GM12878 (cell line): ENCODE data around the gene MICAL3. TPM values are rescaled to one million over a fixed set of nuclear protein-coding genes. Genes with fewer than 3 reads are reported as not detected.

ENCODE experiments used
- ATAC-seq: fragments of 200-7000 bp; cut with Tn5 transposase; 3 replicates; pipeline ENCODE4 v1.9.1; 2020; ENCODE audit warnings: mild to moderate bottlenecking, moderate library complexity
- BruUV-seq: library from RNA; stranded (reverse); fragments of 400-500 nt; replicated peaks from 2 replicates; lab custom pipeline; 2021; lab: Mats Ljungman, UMichigan
- CTCF ChIA-PET: fragments of 300-600 bp; sonication (Branson Sonifier 250); formaldehyde crosslinking; extraction: SDS; loops from one replicate; lab custom pipeline; 2021; ENCODE audit warnings: inconsistent platforms; lab: Yijun Ruan, JAX
- POLR2A ChIA-PET: fragments of 350-600 bp; formaldehyde crosslinking; extraction: SDS; loops from one replicate; lab custom pipeline; 2021; ENCODE audit warnings: inconsistent platforms; lab: Charles Lee
- RAD21 ChIA-PET: fragments of 300-600 bp; sonication (Branson Sonifier 250); formaldehyde crosslinking; loops from one replicate; lab custom pipeline; 2023; ENCODE audit warnings: antibody characterized with exemption; ENCODE audit not compliant: unreplicated experiment; lab: Charles Lee
- SMC1A ChIA-PET: fragments of 300-600 bp; sonication (Branson Sonifier 250); formaldehyde crosslinking; loops from one replicate; lab custom pipeline; 2023; ENCODE audit not compliant: unreplicated experiment, uncharacterized antibody; lab: Charles Lee
- DNase-seq: peaks from one replicate; pipeline ENCODE4 v3.0.0-alpha.2; 2011; ENCODE audit warnings: low read depth, low spot score
- FAIRE-seq: peaks from 3 replicates; lab custom pipeline; 2011; peaks lifted over from hg19 to GRCh38; lab: Jason Lieb, UNC
- H2AFZ ChIP-seq: 2 replicates; pipeline ENCODE4 v1.6.0; 2011; ENCODE audit warnings: low read depth, low read length, control low read depth; ENCODE audit not compliant: control insufficient read depth
- H3K27ac ChIP-seq: 2 replicates; pipeline ENCODE4 v1.5.1; 2011; ENCODE audit warnings: control low read depth; ENCODE audit not compliant: control insufficient read depth, insufficient read depth
- H3K27me3 ChIP-seq, 2 experiments: replicated peaks in 1 of 2; 2 replicates each; pipeline versions ENCODE4 v1.6.0 to v1.6.1; 2011; ENCODE audit warnings: low read length in 1 of 2; ENCODE audit not compliant: control insufficient read depth in 2 of 2, insufficient read depth in 2 of 2
- H3K36me3 ChIP-seq, 2 experiments: 2 replicates each; pipeline ENCODE4 v1.5.1; 2011; ENCODE audit warnings: low read length in 1 of 2; ENCODE audit not compliant: control insufficient read depth in 2 of 2, insufficient read depth in 2 of 2
- H3K4me1 ChIP-seq: 2 replicates; pipeline ENCODE4 v1.6.1; 2011; ENCODE audit warnings: mild to moderate bottlenecking, low read length, moderate library complexity, mixed read lengths; ENCODE audit not compliant: control insufficient read depth, insufficient read depth
- H3K4me2 ChIP-seq: 2 replicates; pipeline ENCODE4 v1.6.0; 2011; ENCODE audit warnings: control low read depth; ENCODE audit not compliant: control insufficient read depth, insufficient read depth
- H3K4me3 ChIP-seq: fragments of 200-600 bp; sonication (generic); 2 replicates; pipeline ENCODE4 v1.5.1; 2016
- H3K79me2 ChIP-seq: 2 replicates; pipeline ENCODE4 v1.6.0; 2011; ENCODE audit warnings: low read length; ENCODE audit not compliant: control insufficient read depth, insufficient read depth
- H3K9ac ChIP-seq: 2 replicates; pipeline ENCODE4 v1.8.0; 2011; ENCODE audit warnings: low read length, control low read depth, mixed read lengths; ENCODE audit not compliant: control insufficient read depth, insufficient read depth
- H3K9me3 ChIP-seq: replicated peaks from 3 replicates; pipeline ENCODE4 v1.5.1; 2011; ENCODE audit warnings: mild to moderate bottlenecking, low read length; ENCODE audit not compliant: control insufficient read depth, insufficient read depth
- H4K20me1 ChIP-seq: 2 replicates; pipeline ENCODE4 v1.6.0; 2011; ENCODE audit not compliant: control insufficient read depth, insufficient read depth
- NKRF ChIP-seq: fragments of 450-650 bp; conservative IDR thresholded peaks from 2 replicates; pipeline ENCODE4 v1.6.1; 2017; ENCODE audit warnings: mild to moderate bottlenecking, moderate library complexity
- POU2F2 ChIP-seq: IDR thresholded peaks from 3 replicates; pipeline ENCODE4 v1.6.1; 2011; ENCODE audit warnings: low read depth, mild to moderate bottlenecking, low read length, borderline replicate concordance
- RAD21 ChIP-seq: IDR thresholded peaks from 2 replicates; pipeline ENCODE4 v1.6.1; 2011; ENCODE audit warnings: mild to moderate bottlenecking, low read depth, low read length, moderate library complexity; ENCODE audit not compliant: insufficient read depth
- ZSCAN29 ChIP-seq: fragments of 450-650 bp; IDR thresholded peaks from 2 replicates; pipeline ENCODE4 v1.6.1; 2017; ENCODE audit warnings: mild to moderate bottlenecking, moderate library complexity
- WGBS: methylation state at CpG from one replicate; pipeline ENCODE4 v1.1.6; 2016; ENCODE audit warnings: low lambda C conversion rate; ENCODE audit not compliant: insufficient replicate concordance, insufficient coverage; ENCODE audit errors: missing lambda C conversion rate; 5-methylcytosine and 5-hydroxymethylcytosine counted together
- in situ Hi-C: fragments of 300-500 bp; cut with MboI; formaldehyde crosslinking; loops from 9 replicates; pipeline ENCODE4 v1.14.3; 2018; ENCODE audit warnings: mixed read lengths
- intact Hi-C: fragments of 100-400 bp; cut with micrococcal nuclease; formaldehyde crosslinking; loops from one replicate; pipeline ENCODE4 v1.14.2; 2022; ENCODE audit not compliant: unreplicated experiment
- polyA plus RNA-seq, 11 experiments: library from polyadenylated mRNA; depleted of rRNA in 4 of 11; unstranded in 6 of 11; stranded (reverse) in 5 of 11; fragments of >200 nt; fragmentation: Nextera tagmentation in 4 of 11; fragmentation: Illumina TruSeq in 1 of 11; extraction: Ambion mirVana in 4 of 11; extraction: Trizol in 1 of 11; gene quantifications; 1 replicate in 1 of 11; 2 replicates in 10 of 11; pipeline versions ENCODE4 v1.2.1 to v1.2.3, GENCODE V29; 2011 to 2016; ENCODE audit warnings: inconsistent platforms in 2 of 11, missing spikeins in 2 of 11, low read depth in 1 of 11
- total RNA-seq, 4 experiments: library from RNA; depleted of rRNA in 3 of 4; stranded (reverse); fragments of >200 nt in 3 of 4; fragmentation: Illumina TruSeq in 1 of 4; extraction: Trizol in 1 of 4; gene quantifications; 2 replicates each; pipeline versions ENCODE4 v1.2.1 to v1.2.3, GENCODE V29; 2013 to 2021

MICAL3 gene
- total and polyA plus RNA-seq, 10 of the 15 experiments (the other 5 are each of a cell fraction or from before 2014, with no cell fraction given) = 2.6 to 92.2 (median 24.0) TPM

- TF ChIP-seq POU2F2 (no peak), ZSCAN29 (no peak)
Measured at GRCh38 chr22:17836992-17837742, 187.2 kb downstream of the MICAL3 start (continued).

GRCh38 chr22:17835256-17835655 lies 189.1 kb downstream of the MICAL3 start:
- no peak overlapping the region for H2AFZ ChIP-seq
- H3K36me3 ChIP-seq = peaks cover 4 to 13% of the 10 kb centered on the region in 2 experiments; a peak in 3 of 4 replicates
- H3K27me3 ChIP-seq = no peaks in the 10 kb centered on the region
- ChIA-PET RAD21 (interaction anchor here (1.2 kb wide), 1 partner anchor 243 kb away, joined by 3 read pairs; the partner anchor contains the start of gene PEX26), CTCF (interaction anchor here (1.5 to 7.9 kb wide), 2 partner anchors 188 to 240 kb away, joined by 3 to 167 read pairs; partner anchors contain the start of gene PEX26), POLR2A (no interaction called here), SMC1A (no interaction called here)
- no peak overlapping the region for H3K4me3 ChIP-seq
- intact Hi-C loops = no loop called here
- H3K4me1 ChIP-seq = no peaks in the 10 kb centered on the region
- ATAC-seq = no peak
- no peaks in the 10 kb centered on the region for H4K20me1 ChIP-seq
- no TSS peak for BruUV-seq
- in situ Hi-C loops = no loop called here
- no peak overlapping the region for H3K9ac ChIP-seq
- no peaks in the 10 kb centered on the region for H3K79me2 ChIP-seq
- 47% methylated on average over 6 of the region's 6 CpGs for WGBS
- no peaks in the 10 kb centered on the region for H3K9me3 ChIP-seq
- no peak for DNase-seq
- TF ChIP-seq NKRF = no peak
- TF ChIP-seq RAD21 = no peak
- no peak overlapping the region for H3K4me2 ChIP-seq
- no peak overlapping the region for H3K27ac ChIP-seq
- no peak for FAIRE-seq
